HG02970 (cell line): ENCODE measurements around the gene HOATZ.

ENCODE experiments used
- ATAC-seq: cut with Tn5 transposase; IDR thresholded peaks from one replicate; pipeline ENCODE4 v1.9.1; 2021; ENCODE audit warnings: mild to moderate bottlenecking, moderate library complexity, moderate number of reproducible peaks; ENCODE audit not compliant: unreplicated experiment, low FRiP score

The HOATZ gene

DNA sequence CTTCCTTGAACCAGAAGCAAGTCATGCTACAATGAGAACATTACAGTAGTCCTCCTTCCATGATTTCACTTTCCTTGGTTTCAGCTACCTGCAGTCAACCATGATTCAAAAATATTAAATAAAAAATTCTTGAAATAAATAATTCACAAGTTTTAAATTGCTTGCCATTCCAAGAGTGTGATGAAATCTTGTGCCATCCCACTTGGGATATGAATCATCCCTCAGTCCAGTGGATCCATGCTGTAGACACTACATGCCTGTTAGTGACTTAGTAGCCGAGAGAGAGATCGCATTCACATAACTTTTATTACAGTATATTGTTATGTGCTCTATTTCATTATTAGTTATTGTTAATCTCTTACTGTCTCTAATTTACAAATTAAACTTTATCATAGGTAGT is 6.0 kb downstream of the HOATZ start:
- ATAC-seq: no peak

DNA sequence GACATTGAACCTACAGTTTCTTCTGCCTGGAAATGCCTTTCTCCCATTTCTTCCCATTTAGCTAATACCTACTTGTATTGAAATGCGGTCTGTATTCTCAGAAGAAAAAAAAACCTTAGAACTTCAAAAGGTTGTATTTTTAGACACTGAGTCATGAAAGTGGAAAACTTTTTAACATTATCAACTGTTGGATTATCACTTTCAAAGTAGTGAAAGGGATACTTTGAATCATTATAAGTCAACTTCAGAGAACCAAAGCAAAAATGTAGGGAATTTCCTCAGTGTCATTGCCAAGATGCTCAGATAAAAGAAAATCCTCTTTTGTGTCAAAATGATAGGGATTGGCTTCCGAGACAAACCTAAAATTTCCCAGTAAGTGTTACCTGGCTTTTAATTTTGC is 6.6 kb downstream of the HOATZ start:
- no peak for ATAC-seq

DNA sequence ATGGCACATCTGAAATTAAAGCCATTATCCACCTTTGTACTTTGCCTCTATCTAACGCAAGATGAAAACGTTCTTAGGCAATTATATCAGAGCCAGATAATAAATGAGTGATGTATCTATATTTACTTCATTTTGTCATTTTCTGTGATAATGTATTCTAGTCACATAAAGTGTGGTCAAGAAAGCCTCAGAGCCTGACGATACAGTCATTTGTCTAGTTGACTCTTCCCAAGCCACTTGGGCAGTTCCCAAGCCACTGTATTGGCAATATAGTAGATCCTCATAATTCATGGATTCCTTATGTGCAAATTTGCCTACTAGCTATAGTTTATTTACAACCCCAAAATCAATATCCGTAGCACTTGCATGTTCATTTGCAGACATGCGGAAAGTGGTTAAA is 7.8 kb downstream of the HOATZ start:
- no peak for ATAC-seq

GRCh38 chr11:111523343-111523742 is 8.8 kb downstream of the HOATZ start:
- ATAC-seq: no peak

GRCh38 chr11:111524056-111524455 is 9.5 kb downstream of the HOATZ start:
- no peak for ATAC-seq

GRCh38 chr11:111525456-111525855 is 10.9 kb downstream of the HOATZ start:
- no peak for ATAC-seq

- ATAC-seq: no peak
Observed at GRCh38 chr11:111526501-111526900, 11.9 kb downstream of the HOATZ start.

DNA sequence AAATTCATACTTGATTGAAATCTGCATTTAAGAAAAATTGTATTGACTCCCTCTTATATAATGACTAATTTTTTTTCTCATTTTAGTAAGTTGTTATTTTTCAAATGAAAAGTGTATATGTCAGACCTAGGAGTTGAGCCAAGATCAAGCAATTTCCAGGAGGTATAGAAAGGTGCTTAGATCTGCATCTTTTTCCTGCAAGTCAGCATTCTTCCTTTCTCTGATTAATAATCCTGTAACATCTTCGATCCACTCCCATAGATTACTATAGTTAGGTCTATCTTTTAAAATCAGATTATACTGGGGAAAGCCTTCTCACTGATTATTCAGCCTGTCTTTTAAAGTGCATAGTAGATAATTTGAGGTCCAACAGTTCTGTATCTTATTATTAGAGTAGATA is 12.7 kb downstream of the HOATZ start:
- no peak for ATAC-seq

DNA sequence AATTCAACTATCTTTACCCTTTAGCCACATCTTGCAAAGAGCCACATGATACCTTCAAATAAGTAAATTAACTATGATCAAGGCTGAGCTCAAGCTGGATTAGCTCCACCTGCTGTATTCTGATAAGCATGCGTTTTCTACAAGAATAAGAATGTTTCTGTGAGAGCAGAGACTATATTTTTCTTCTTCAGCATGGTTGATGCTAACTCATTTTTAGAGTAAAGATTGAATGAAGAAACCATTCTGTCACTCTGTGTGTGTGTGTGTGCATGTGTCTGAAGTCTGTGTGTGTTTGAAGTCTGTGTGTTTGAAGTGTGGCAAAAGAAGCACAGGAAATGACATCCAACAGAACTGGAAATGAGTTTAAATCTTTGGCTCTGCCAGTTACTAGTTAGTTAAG is 14.0 kb downstream of the HOATZ start:
- ATAC-seq: no peak

- no peak for ATAC-seq
Observed at GRCh38 chr11:111530091-111530490, 15.5 kb downstream of the HOATZ start.

- ATAC-seq: no peak
Observed at GRCh38 chr11:111531136-111531535, 16.6 kb downstream of the HOATZ start.

DNA sequence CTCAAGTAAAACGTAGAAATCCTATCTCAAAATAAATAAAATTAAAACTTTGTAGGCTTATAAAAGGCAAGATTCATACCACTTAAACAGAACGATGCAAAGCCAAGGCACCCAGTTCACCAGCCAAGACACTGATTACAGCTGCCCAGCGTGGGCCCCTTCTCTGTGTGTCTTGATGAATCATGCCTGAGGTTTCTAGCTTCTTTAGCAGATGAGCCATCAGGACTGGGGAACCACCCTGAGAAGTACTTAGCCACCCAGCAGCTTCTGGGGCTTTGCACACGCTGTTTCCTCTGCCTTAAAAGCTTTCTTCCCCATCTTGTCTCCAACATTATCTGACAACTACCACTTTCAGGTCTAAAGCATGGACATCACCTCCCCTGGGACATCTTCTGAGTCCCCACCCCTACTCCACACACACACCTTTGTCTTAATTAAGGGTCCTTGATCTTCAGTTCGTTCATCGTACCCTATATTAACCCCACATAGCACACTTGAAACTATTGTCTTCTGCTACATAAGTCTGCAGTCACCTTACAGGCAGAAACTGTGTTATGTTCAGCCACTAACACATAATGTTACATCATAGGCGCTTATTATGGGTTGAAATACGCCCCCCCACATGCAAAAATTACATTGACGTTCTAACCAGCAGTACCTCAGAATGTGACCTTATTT is 17.2 kb downstream of the HOATZ start:
- ATAC-seq: no peak

GRCh38 chr11:111532365-111532709 is 17.8 kb downstream of the HOATZ start:
- no peak for ATAC-seq

GRCh38 chr11:111535281-111535680 is 20.7 kb downstream of the HOATZ start:
- ATAC-seq: no peak

DNA sequence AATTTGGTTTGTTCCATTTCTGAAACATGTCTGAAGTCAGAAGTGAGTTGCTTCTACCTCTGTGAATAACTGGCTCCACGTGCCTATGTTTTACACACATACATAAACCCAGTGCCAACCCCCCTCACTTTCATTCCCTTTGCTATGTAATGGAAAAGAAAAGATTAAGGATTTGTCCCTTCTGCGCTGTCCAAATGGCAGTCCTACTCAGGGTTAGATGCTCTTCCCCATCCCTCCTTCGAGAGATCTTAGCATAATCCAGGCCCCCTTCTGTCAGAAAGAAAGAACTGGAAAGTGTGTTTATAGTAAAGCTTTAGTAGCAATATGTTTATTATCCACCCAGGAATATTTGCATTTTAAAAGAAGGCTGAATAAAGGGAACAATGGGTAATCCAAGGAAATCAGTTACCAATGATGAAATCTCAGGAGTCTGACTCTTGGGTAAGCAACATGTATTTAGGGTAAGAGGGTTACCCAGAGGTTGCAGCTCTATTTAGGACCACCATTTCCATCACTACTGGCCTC is 22.8 kb downstream of the HOATZ start:
- ATAC-seq: no peak

DNA sequence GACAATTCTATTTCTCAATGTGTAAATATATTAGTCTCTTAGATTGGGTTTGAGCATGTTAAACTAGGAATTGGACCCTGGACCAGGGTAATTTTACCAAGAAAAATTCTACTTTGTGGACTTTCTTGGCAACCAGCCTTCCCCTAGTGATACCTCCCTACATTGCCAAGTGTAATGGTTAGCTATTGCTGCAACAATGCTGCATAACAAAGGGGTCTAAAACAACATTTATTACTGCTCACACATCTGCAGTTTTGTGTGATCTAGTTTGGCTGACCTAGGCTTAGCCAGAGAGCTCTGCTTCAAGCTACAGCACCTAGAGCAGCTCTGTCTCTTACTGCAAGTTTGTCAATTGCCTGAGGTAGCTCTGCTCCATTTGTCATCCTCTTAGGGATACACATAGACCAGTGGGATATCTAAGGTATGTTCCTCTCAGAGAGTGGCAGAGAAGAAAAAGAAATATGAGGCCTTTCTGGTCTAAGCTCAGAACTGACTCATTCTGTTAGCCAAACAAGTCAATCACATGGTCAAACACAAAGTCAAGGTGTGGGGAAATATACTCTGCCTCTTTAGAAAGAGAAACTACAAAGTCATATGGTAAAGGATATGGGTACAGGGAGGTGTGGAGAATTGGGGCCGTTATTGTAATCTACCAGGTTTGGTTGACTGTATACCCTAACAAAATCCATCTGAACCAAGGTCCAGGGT is 24.0 kb downstream of the HOATZ start:
- ATAC-seq: no peak

GRCh38 chr11:111539426-111540113 is 25.0 kb downstream of the HOATZ start:
- no peak for ATAC-seq

- ATAC-seq: no peak
Observed at GRCh38 chr11:111540114-111540936, 25.7 kb downstream of the HOATZ start, which contains the start of gene LAYN. Gene LAYN, plus strand, starts transcription at chr11:111540720. Its CDS starts 124 bp downstream, at chr11:111540844.

DNA sequence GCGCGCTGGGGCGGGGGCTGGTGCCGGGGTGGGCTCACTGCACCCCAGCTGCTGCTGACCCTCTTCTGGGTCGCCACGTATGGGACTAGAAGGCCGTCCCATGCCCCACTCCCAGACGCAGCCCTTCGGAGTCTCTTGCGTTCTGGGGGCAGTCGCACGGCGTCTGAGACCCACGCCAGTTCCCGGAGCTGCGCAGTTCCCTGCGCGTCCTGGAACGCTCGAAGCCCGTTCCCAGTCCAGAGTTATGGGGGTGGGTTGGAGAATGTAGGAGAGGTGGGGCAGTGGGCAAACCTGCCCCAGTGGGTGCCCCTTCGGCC is 26.3 kb downstream of the HOATZ start:
- no peak for ATAC-seq

GRCh38 chr11:111541254-111542061 is 26.9 kb downstream of the HOATZ start:
- no peak for ATAC-seq
